Thyroid gland (tissue), 4 donors: ENCODE results near the gene DEPDC7. TPM values are rescaled to one million over a fixed set of nuclear protein-coding genes. Genes with fewer than 3 reads are reported as not detected.

ENCODE experiments used
- DNase-seq, 2 donors: peaks; one replicate each; pipeline ENCODE4 v3.0.0-alpha.2; 2019
- H3K27ac ChIP-seq, 3 donors: fragments of 200-600 bp; sonication (generic); 1 replicate in 2 of 3; 2 replicates in 1 of 3; pipeline ENCODE4 v1.5.1; 2016 to 2019; ENCODE audit warnings: mild to moderate bottlenecking in 1 of 3, moderate library complexity in 1 of 3
- H3K27me3 ChIP-seq: fragments of 200-600 bp; sonication (generic); one replicate; pipeline ENCODE4 v1.5.1; 2019
- H3K36me3 ChIP-seq, 2 donors: fragments of 200-600 bp; sonication (generic); one replicate each; pipeline ENCODE4 v1.5.1; 2016 to 2019
- H3K4me1 ChIP-seq, 2 donors: fragments of 200-600 bp; sonication (generic); one replicate each; pipeline ENCODE4 v1.5.1; 2017 to 2019
- H3K4me3 ChIP-seq, 3 donors: fragments of 200-600 bp; sonication (generic); replicated peaks in 1 of 3; 1 replicate in 2 of 3; 2 replicates in 1 of 3; pipeline ENCODE4 v1.5.1; 2016; ENCODE audit warnings: mild to moderate bottlenecking in 1 of 3
- H3K9me3 ChIP-seq: fragments of 200-600 bp; sonication (generic); one replicate; pipeline ENCODE4 v1.5.1; 2017
- CTCF ChIP-seq, 6 experiments: fragments of 200-600 bp in 3 of 6; fragments of 450-650 bp in 3 of 6; sonication (generic) in 3 of 6; IDR thresholded peaks; one replicate each; pipeline ENCODE4 v1.5.1; 2016 to 2019; ENCODE audit warnings: antibody characterized with exemption in 6 of 6, mild to moderate bottlenecking in 2 of 6, inconsistent platforms in 1 of 6, moderate library complexity in 1 of 6
- POLR2A ChIP-seq, 2 donors: fragments of 450-650 bp; IDR thresholded peaks; one replicate each; pipeline ENCODE4 v1.6.1; 2017; ENCODE audit warnings: antibody characterized with exemption in 2 of 2, mild to moderate bottlenecking in 2 of 2, moderate library complexity in 1 of 2
- WGBS, 2 donors: methylation state at CpG; one replicate each; pipeline ENCODE4 v1.1.5; 2017; 5-methylcytosine and 5-hydroxymethylcytosine counted together
- intact Hi-C: fragments of 100-400 bp; cut with DNase I; formaldehyde crosslinking; loops from one replicate; pipeline ENCODE4 v1.15.1; 2023
- total RNA-seq, 4 donors: library from RNA; depleted of rRNA; stranded (reverse); fragments of >200 nt; gene quantifications; one replicate each; pipeline ENCODE4 v1.2.3, GENCODE V29; 2016

Gene DEPDC7
- total RNA-seq, 4 donors from 2014 or later = 0.63 to 2.6 (median 1.6) TPM; not detected in 1

- WGBS, 2 donors = 92 to 97% methylated on average over 2 of the region's 2 CpGs
- intact Hi-C loops = no loop called here
Measured at GRCh38 chr11:32983506-32983905, 32.2 kb upstream of the DEPDC7 start.

DNA sequence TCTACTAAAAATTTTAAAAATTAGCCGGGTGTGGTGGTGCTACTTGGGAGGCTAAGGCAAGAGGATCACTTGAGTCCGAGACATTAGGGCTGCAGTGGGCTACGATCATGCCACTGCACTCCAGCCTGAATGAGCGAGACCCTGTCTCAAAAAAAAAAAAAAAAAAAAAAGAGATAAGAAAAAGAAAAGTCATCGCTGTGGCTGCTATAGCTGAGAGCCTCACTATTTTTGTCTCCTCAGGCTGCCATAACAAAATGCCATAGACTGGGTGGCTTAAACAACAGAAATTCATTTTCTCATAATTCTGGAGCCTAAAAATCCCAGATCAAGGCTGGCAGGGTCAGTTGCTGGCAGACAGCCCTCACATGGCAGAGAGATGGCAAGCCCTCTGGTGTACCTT lies 30.1 kb upstream of the DEPDC7 start:
- H3K27me3 ChIP-seq = no peaks in the 10 kb centered on the region
- intact Hi-C loops = no loop called here
- WGBS, 2 donors = 96 to 97% methylated on average over 5 of the region's 5 CpGs
- no peak for TF ChIP-seq CTCF (IDR thresholded peaks at IDR 0.05)
- no peak for TF ChIP-seq POLR2A (IDR thresholded peaks at IDR 0.05)
- no peaks in the 10 kb centered on the region for H3K4me1 ChIP-seq
- no peak overlapping the region for H3K4me3 ChIP-seq
- H3K36me3 ChIP-seq = no peaks in the 10 kb centered on the region
- no peaks in the 10 kb centered on the region for H3K9me3 ChIP-seq
- H3K27ac ChIP-seq = no peak overlapping the region
- DNase-seq = no peak

More at GRCh38 chr11:32983506-32983905, 32.2 kb upstream of the DEPDC7 start:
- no peak for DNase-seq
- Histone ChIP-seq H3K27me3 (no peaks in the 10 kb centered on the region), H3K4me1 (no peaks in the 10 kb centered on the region), H3K36me3 (no peaks in the 10 kb centered on the region), H3K27ac (no peak overlapping the region), H3K9me3 (no peaks in the 10 kb centered on the region), H3K4me3 (no peak overlapping the region)
- TF ChIP-seq CTCF (IDR thresholded peaks at IDR 0.05) = no peak
- no peak for TF ChIP-seq POLR2A (IDR thresholded peaks at IDR 0.05)

GRCh38 chr11:32987851-32988250 lies 27.8 kb upstream of the DEPDC7 start:
- Histone ChIP-seq H3K4me3 (no peak overlapping the region), H3K27ac (no peak overlapping the region), H3K9me3 (no peaks in the 10 kb centered on the region), H3K36me3 (no peaks in the 10 kb centered on the region), H3K27me3 (no peaks in the 10 kb centered on the region), H3K4me1 (no peaks in the 10 kb centered on the region)
- intact Hi-C loops = no loop called here
- 75 to 85% methylated on average over 8 of the region's 8 CpGs for WGBS, 2 donors
- DNase-seq = no peak
- TF ChIP-seq POLR2A (IDR thresholded peaks at IDR 0.05) (no peak), CTCF (IDR thresholded peaks at IDR 0.05) (no peak)

DNA sequence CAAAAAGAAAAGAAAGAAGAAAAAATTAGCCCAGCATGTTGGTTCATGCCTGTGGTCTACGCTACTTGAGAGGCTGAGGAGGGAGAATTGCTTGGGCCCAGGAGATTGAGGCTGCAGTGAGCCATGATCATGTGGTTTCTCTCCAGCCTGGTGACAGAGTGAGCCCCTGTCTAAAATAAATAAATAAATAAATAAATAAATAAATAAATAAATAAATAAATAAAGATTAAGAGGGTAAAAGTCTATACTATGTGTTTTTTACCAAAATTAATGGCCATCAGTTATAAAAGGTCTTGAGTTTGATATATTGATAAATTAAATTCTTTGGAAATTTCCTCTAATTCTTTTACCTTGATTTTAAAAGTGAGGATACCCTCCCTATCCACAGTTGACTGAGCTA lies 25.2 kb upstream of the DEPDC7 start:
- 0 to 91% methylated on average over 1 of the region's 1 CpG for WGBS, 2 donors

DNA sequence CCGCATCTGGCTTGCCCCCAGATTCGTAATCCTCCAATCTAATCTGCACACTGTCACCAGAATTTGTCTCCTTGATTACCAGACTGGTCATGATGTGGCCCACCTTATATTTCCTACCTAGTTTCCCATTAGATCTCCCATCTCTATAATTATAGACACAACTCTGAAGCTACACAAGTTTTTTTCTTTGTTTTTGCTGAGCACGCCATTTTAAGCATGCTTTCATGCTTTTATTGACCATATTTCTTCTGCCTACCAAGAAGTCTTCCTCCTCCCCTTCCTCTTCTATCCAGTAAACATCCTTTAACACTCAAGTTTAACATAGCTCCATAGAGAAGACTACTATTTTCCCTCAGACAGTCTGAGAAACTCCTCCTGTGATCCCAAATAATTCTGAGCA lies 24.3 kb upstream of the DEPDC7 start:
- intact Hi-C loops = no loop called here
- TF ChIP-seq CTCF (IDR thresholded peaks at IDR 0.05) (no peak), POLR2A (IDR thresholded peaks at IDR 0.05) (no peak)
- no peaks in the 10 kb centered on the region for H3K27me3 ChIP-seq
- WGBS, 2 donors = 93 to 99% methylated on average over 3 of the region's 3 CpGs
- no peak for DNase-seq
- no peak overlapping the region for H3K27ac ChIP-seq
- H3K4me1 ChIP-seq = no peaks in the 10 kb centered on the region
- H3K36me3 ChIP-seq = no peaks in the 10 kb centered on the region
- no peak overlapping the region for H3K4me3 ChIP-seq
- H3K9me3 ChIP-seq = no peaks in the 10 kb centered on the region

More for the DNA sequence above, 25.2 kb upstream of the DEPDC7 start:
- no peak for TF ChIP-seq POLR2A (IDR thresholded peaks at IDR 0.05)
- no peak for TF ChIP-seq CTCF (IDR thresholded peaks at IDR 0.05)
- H3K27ac ChIP-seq = no peak overlapping the region
- no peaks in the 10 kb centered on the region for H3K36me3 ChIP-seq
- intact Hi-C loops = no loop called here
- H3K27me3 ChIP-seq = no peaks in the 10 kb centered on the region
- no peak for DNase-seq
- H3K9me3 ChIP-seq = no peaks in the 10 kb centered on the region
- no peaks in the 10 kb centered on the region for H3K4me1 ChIP-seq
- no peak overlapping the region for H3K4me3 ChIP-seq
